Measurements from ENCODE around the gene WDSUB1.

DNA sequence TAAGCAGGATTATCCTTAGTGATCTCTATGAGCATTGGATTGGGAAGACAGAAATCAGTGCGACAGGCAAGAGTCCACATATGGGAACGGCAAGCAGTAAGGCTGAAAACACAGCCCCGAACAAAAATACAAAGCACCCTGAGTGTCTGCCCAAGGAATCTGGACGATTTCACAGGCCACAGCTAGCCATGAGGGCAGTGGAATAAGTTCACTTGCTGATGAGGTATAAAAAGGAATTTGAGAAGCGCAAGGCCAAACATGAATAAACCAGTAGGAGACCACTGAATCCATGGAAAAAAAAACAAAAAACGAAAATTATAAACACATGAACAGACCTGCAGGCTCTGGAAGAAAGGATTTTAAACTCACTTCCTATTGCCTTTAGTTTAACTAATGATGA is 24.3 kb downstream of the WDSUB1 start:
- TF ChIP-seq EZH2 (IDR thresholded peaks at IDR 0.05; ENCODE audit: borderline replicate concordance, low read depth, low read length, severe bottlenecking) (no peak), POLR2AphosphoS5 (IDR thresholded peaks at IDR 0.05; ENCODE audit: insufficient read depth, low read depth, low read length) (no peak), POLR2A (IDR thresholded peaks at IDR 0.05; ENCODE audit: low read depth, low read length) (no peak), MYC (IDR thresholded peaks at IDR 0.05; ENCODE audit: low read depth, low read length) (no peak), JUN (IDR thresholded peaks at IDR 0.05; ENCODE audit: borderline replicate concordance, insufficient read depth, insufficient read length, low read depth) (no peak)
- TF ChIP-seq, protein P1, sequence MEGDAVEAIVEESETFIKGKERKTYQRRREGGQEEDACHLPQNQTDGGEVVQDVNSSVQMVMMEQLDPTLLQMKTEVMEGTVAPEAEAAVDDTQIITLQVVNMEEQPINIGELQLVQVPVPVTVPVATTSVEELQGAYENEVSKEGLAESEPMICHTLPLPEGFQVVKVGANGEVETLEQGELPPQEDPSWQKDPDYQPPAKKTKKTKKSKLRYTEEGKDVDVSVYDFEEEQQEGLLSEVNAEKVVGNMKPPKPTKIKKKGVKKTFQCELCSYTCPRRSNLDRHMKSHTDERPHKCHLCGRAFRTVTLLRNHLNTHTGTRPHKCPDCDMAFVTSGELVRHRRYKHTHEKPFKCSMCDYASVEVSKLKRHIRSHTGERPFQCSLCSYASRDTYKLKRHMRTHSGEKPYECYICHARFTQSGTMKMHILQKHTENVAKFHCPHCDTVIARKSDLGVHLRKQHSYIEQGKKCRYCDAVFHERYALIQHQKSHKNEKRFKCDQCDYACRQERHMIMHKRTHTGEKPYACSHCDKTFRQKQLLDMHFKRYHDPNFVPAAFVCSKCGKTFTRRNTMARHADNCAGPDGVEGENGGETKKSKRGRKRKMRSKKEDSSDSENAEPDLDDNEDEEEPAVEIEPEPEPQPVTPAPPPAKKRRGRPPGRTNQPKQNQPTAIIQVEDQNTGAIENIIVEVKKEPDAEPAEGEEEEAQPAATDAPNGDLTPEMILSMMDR (IDR thresholded peaks at IDR 0.05; ENCODE audit: extremely low read depth in 1 of 2, insufficient read depth in 1 of 2, low read depth in 1 of 2, low read length in 2 of 2): no peak
- TF ChIP-seq, protein P2, sequence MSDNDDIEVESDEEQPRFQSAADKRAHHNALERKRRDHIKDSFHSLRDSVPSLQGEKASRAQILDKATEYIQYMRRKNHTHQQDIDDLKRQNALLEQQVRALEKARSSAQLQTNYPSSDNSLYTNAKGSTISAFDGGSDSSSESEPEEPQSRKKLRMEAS (IDR thresholded peaks at IDR 0.05; ENCODE audit: insufficient read depth, insufficient read length): no peak
